Stimulated activated CD8-positive, alpha-beta memory T cell treated with anti-CD3 and anti-CD28 coated beads, Interleukin-12 subunit alpha, Interleukin-12 subunit beta, amount 100 ng/mL, for 4 hours (primary cell): ENCODE results near the gene DLG2.
"Not testable (repeated sequence)": the region's sequence is repeated elsewhere in the genome, so short reads cannot be mapped to it uniquely, and the experiment has no call there.

Experiments used
- DNase-seq: peaks from one replicate; pipeline ENCODE4 v3.0.0-alpha.2; 2020; ENCODE audit warnings: low read depth

Gene DLG2

GRCh38 chr11:85643191-85643614 lies 16.1 kb upstream of the DLG2 start:
- DNase-seq: no peak

GRCh38 chr11:85634747-85635146 lies 7.6 kb upstream of the DLG2 start:
- no peak for DNase-seq

- no peak for DNase-seq
These were observed 1.7 kb upstream of the DLG2 start for GRCh38 chr11:85628771-85629341.

- DNase-seq: peak; percentile 94
These were observed 1.0 kb upstream of the DLG2 start, which contains the start of gene TMEM126B for GRCh38 chr11:85627998-85628770. TSS of gene TMEM126B (plus strand) at chr11:85628593. CDS start at chr11:85628608, 15 bp downstream.

- DNase-seq: no peak
These were observed 648 bp downstream of the DLG2 start for GRCh38 chr11:85626496-85626895.

GRCh38 chr11:85620256-85620655 lies 6.9 kb downstream of the DLG2 start:
- DNase-seq: no peak

GRCh38 chr11:85619499-85619898 lies 7.6 kb downstream of the DLG2 start:
- no peak for DNase-seq

GRCh38 chr11:85611643-85612042 lies 15.5 kb downstream of the DLG2 start:
- not testable (repeated sequence) for DNase-seq

- DNase-seq: not testable (repeated sequence)
These were observed 17.9 kb downstream of the DLG2 start for GRCh38 chr11:85609286-85609685.

GRCh38 chr11:85608621-85609020 lies 18.5 kb downstream of the DLG2 start:
- DNase-seq: not testable (repeated sequence)

GRCh38 chr11:85606237-85606636 lies 20.9 kb downstream of the DLG2 start:
- DNase-seq: not testable (repeated sequence)

- DNase-seq: no peak
These were observed 23.9 kb downstream of the DLG2 start for GRCh38 chr11:85603220-85603619.

GRCh38 chr11:85602526-85603213 lies 24.5 kb downstream of the DLG2 start:
- no peak for DNase-seq

GRCh38 chr11:85599083-85599482 lies 28.1 kb downstream of the DLG2 start:
- DNase-seq: no peak

- no peak for DNase-seq
These were observed 30.3 kb downstream of the DLG2 start for GRCh38 chr11:85596886-85597285.

- DNase-seq: no peak
These were observed 31.8 kb downstream of the DLG2 start for GRCh38 chr11:85595285-85595884.

GRCh38 chr11:85590848-85591483 lies 36.2 kb downstream of the DLG2 start:
- DNase-seq: no peak

- no peak for DNase-seq
These were observed 37.8 kb downstream of the DLG2 start for GRCh38 chr11:85589373-85589772.

- DNase-seq: no peak
These were observed 45.0 kb downstream of the DLG2 start for GRCh38 chr11:85582111-85582510.

GRCh38 chr11:85575388-85575787 lies 51.8 kb downstream of the DLG2 start:
- no peak for DNase-seq

- DNase-seq: no peak
These were observed 55.1 kb downstream of the DLG2 start for GRCh38 chr11:85572056-85572455.

GRCh38 chr11:85569525-85569924 lies 57.6 kb downstream of the DLG2 start:
- no peak for DNase-seq
